GM21390 (cell line): ENCODE measurements around the gene TNRC18.

ENCODE experiments used
- ATAC-seq: cut with Tn5 transposase; IDR thresholded peaks from one replicate; pipeline ENCODE4 v1.9.1; 2021; ENCODE audit not compliant: unreplicated experiment

Gene TNRC18

DNA sequence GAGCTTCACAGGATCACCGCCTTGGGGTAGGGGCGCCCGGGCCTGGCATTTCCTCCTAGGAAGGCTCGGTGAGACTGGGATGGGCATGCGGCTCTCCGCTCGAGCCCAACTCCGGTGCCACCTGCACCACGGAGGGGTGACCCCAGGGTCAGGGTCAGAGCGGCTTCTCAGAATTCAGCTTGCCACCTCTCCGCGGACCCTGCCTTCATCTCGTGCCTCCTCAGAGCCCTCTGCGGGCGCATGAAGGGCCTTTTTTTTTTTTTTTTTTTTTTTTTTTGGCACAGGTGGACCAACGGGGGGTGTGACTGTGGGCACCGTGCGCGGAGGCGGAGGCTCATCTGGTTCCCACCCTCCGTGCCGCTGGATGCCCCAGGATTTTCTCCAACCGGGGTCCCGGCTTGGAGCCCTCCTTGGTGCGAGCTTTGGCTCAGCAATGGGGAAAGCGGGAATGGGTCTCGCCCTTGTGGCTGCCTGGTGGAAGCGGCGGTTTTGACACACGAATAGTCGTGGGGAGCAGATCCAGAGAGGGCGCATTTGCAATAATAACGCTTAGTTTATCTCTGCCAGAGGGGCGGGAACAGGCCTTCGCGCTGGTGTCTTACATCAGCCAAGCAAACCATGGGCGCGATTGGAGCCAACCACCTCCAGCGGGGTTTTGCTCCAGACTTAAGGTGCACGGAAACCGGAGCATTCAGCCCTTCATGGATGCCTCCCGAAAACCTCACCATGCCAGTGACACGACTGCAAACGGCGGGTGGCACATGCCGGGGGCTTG is 5.0 kb upstream of the TNRC18 start:
- no peak for ATAC-seq

DNA sequence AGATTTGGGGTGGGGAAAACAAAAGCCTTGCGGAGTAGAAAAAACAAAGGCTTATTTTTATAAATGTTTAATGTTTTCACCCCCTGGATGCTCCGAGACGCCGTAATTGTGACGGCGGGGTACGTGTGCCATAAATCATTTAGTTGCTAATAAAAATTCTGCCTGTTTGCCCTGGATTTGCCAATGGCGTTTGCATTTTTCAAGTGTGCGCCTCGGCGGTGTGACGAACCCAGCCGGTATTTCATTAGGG is 2.5 kb upstream of the TNRC18 start:
- ATAC-seq: no peak

GRCh38 chr7:5425507-5426225 is 2.0 kb upstream of the TNRC18 start:
- ATAC-seq: no peak

DNA sequence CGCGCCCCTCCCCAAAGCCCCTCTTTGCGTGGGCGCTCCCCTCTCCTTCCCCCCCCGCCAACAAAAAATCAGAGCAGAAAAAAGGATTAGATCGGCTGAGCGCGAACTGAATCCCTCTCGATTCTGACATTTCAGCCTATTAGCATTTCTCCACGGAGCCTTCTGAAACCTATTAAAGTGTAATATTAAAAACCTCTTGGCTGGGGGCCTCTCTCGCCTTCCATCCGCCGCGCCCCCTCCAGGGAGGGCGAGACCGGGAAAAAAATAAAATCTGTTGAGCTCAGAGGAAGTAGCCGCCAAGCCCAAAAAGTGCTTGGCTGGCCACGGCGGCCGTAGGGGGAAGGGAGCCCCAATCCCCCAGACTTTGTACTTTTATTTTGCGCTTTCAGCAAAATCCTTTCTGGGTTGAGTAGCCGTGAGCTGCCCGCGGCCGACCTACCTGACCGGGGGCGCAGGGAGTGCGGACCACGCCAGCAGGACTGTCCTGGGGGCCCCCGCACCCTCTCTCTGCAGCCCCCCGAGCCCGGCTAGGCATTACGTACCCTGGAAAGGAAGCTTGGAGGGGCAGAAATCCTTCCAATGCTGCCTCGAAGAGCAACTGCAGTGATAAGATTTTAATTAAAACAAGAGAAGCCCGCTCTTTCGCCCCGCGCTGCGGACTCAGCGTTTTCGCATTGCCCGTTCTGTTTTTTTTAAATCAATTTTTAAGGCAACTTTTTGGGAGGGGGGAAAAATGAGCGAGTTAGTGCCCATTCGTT is 1.3 kb upstream of the TNRC18 start:
- ATAC-seq: no peak

- ATAC-seq: no peak
Measured at GRCh38 chr7:5423976-5424748, 528 bp upstream of the TNRC18 start.

DNA sequence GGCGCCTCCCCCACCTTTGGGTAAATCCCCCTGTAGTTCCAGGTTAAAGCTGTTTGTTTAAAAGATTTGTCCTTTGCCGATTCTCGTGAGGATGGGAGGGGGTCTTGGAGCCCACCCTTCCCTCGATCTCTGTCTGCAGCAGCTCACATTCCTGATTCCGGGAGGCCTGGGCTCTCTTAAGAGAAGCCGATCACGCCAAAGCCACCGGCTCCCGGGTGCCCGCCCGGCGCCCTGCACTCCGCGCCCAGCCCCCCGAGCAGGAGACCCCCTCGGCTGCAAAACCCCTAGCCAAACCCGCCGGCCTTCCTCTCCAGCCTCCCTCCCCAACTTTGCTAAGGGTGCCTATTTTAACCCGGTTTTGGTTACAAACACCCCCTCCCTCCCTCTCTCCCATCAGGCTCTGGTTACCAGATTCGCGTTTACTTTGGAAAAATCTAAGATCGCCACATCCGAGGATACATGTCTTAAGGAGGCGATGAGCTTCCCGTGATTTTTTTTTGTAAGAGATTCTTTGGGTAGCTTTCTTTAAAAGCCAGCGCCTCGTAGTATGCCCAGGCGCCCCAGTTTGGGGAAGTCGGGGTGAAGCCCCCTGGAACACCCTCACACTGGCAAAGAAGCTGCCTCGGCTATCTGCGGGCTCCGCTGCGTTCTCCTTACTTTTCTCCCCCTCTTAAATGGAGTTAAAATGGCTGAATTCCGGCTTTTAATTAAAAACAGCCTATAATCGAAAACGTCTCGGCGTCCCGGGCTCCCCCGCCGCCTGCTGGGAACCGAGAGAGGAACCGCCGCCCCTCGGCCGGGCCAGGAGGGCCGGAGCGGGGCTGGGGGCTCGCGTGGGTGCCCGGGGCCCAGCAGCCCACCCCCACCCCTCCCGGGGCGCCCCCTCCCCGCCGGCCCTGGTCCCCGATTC is 983 bp downstream of the TNRC18 start:
- no peak for ATAC-seq

DNA sequence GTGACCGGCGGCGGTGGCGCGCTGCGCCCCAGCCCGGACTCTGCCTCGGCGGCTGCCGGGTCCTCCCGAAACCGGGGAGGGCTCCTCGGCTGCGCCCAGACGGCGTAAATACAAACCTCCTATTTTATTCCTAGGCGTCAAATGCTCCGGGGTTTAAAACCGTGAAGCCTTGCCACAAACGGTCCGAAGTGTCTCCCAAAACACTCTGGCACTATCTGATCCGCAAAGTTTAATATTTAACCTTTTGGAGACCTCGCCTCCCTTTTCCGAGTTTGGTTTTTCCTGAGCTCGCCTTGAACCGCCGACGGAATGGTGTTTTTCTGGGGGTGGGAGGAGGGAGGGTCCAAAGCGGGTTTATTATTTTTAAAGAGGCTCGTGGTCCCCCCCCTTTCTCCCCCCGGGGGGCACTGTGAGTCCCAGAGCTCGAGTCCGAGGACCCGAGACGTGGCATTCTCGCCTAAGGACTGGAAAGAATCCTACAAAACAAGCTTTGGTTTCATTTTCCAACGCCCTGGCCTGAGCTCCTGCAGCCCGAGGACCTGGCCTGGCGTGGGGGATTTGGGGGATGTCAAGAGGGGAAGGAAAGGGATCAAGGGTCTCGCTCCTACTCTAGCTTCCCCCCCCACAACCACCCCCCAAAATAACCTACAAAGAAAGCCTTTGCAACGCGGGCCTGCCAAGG is 1.8 kb downstream of the TNRC18 start:
- no peak for ATAC-seq

DNA sequence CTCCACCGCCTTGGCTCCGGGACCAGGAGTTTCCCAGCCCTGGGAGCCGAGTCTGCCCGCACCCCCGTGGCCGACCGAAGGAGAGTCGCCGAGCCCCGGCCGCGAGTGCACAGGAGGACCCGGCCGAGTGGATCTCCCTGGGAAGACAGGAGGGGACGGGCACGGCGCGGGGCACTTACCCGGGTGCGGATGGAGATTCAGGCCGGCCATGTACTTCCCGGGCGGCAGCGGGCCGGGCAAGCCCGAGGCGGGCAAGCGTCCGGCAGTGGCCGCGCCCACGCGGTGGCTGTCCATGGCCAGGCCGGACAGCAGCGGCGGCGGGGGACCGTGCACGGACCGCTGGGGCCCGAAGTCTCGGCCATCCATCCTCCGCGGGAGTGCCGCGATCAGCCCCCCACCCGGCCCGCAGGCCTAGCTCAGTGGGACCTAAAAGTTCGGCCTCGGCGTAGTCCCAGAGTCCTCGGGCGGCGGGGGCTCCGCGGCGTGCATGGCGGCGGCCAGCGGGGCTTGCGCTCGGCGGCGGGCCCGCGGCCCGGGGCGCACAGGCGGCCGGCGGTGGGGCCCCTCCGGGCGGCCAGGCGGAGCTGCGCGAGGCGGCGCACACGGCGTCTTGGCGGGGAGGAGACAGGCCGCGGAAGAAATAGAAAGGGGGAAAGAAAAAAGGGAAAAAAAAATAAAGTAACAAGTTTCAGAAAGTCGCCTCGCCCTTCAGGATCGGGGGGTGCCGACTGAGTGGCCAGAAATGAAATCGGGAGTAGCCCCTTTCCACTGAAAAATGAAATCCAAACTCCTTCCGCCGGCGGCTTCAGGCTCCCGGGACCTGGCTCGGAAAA is 2.5 kb downstream of the TNRC18 start:
- no peak for ATAC-seq

DNA sequence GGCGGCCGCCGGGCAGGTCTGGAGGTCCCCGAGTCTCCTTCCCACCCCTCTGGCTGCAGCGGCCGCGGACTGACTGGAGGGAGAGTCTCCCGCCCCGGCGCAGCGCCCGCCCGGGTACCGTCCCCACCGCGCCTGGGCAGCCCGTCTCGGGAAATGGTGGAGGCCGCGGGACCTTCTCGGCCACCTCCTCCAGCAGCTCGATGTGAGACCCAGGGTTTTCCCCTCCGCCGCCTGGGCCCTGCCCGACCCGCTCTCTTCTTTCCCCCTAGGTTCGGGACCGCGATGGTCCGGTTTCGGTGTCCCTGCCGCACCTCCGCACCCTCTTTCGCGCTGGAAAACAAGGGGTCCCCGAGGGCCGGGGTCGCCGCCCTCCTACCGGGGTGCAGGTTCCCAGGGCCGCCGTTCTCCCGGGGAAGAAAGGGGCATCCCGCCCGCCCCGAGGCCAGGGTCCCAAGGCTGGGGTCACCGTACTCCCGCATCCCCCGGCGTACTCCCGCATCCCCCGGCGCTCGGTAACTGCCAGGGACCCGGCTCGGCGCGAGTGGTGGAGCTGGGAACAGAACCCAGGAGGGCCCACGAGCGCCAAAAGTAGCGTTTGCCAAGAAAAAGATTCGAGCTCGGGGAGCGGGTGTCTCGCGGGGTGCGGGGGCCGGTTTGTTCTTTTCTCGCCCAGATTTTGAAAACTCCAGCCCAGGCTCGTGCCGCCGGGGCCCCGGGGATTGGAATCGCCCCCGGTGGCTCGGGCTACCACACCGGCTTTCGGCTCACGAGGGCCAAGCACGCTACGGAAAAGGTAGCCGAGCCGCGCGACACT is 3.4 kb downstream of the TNRC18 start:
- ATAC-seq: no peak

GRCh38 chr7:5419539-5420066 is 4.0 kb downstream of the TNRC18 start:
- ATAC-seq: no peak

- no peak for ATAC-seq
Measured at GRCh38 chr7:5418285-5418582, 5.4 kb downstream of the TNRC18 start.

DNA sequence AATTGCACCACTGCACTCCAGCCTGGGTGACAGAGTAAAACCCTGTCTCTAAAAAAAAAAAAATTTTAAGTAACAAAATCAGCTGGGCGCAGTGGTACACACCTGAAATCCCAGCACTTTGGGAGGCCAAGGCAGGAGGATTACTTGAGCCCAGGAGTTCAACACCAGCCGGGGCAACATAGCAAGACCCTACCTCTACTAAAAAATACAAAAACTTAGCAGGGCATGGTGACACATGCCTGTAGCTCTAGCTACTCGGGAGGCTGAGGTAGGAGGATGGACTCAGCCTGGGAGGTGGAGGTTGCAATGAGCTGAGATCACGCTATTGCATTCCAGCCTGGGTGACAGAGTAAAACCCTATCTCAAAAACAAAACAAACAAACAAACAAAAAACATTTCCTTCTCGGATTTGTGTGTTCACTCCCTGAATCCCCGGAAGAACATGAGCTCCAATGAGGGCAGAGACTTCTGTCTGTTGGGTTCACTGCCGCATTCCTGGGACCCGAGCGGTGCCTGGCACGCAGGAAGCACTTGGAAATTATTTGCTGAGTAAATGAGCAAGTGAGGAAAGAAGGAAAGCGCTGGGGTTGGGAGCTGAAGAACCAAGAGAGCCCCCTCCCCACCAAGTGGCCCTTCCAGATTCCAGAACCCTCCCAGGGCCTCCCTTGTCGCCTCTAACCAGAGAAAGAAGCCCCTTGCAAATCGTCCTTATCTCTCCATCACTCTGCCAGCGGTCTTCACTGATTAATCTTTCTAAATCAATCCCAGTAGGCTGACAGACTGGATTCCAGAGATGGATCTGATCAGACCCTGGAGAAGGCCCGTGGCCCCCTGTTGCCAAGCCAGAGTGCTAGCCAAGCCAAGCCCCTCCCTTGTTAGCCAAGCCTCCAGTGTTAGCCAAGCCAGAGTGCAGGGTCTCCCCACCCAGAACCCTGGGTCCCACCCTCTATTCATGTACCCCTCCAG is 6.2 kb downstream of the TNRC18 start:
- ATAC-seq: no peak

DNA sequence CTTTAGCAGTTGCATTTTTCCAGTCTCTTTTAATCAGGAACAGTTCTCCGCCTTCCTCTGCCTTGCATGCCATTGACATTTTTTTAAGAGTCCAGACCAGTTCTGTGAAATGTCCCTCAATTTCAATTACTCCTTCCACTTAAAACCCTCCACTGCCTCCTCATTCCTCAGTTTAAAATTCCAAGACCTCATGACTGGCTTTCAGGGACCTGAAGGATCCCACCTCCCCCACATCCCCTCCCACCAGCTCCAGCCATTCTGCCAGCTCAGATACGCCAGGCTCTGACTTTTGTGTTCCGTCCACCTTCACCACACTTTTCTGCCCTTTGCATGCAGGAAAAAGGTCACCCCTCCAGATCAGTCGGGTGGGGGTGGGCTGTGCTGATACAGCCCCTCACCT is 8.7 kb downstream of the TNRC18 start:
- ATAC-seq: no peak

DNA sequence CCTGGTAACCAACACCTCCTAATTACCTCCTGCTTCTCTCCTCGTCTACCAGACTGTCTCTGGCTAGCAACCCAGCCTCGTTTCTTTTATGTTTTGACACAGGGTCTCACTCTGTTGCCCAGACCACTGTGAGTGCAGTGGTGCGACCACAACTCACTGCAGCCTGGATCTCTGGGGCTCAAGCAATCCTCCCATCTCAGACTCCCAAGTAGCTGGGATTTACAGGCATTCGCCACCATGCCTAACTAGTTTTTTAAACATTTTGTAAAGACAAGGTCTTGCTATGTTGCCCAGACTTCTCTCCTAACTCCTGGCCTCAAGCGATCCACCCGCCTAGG is 10.2 kb downstream of the TNRC18 start:
- ATAC-seq: no peak

DNA sequence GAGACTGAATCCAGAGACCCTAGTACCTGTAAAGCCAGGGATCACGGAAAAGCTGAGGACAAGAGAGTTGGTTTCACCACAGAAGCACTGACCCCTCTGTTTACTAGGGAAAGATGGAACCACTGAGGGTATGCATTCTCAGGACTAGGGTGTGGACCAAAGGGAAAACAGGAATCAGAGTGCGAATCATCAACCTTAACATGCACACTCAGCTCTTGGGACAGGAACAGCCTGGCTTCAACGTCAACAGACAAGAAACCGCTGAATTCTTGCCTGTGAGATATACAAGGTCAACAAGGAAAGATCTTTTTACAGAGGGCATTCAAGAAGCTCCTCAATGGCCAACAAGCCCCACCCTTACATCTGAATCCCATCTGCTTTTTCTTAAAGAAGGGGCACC is 14.9 kb downstream of the TNRC18 start:
- no peak for ATAC-seq

- no peak for ATAC-seq
Measured at GRCh38 chr7:5406957-5407945, 16.4 kb downstream of the TNRC18 start.
